Measurements from ENCODE around the gene PSD.
A peak's percentile ranks its signal among the peaks of the same experiment; 100 is the strongest.

Gene PSD

DNA sequence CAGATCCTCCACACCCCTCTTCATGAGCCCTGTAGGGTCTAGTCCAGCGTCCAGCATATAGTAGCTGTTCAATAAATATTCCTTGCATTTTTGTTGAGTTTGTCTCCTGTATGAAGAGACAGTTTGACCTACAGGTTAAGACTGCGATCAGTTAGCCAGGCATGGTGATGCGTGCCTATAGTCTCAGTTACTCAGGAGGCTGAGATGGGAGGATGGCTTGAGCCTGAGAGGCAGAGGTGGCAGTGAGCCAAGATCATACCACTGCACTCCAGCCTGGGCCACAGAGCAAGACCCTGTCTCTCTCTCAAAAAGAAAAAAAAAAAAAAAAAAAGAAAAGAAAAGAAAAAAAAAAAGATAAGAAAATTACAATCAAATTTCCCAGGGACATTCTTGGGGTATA, 18.9 kb upstream of the PSD start:
- no peak for DNase-seq

- DNase-seq, result no peak
Measured at GRCh38 chr10:102436312-102436711, 17.7 kb upstream of the PSD start.

- DNase-seq, result no peak
Measured at GRCh38 chr10:102435529-102436233, 17.1 kb upstream of the PSD start.

GRCh38 chr10:102435133-102435497, 16.5 kb upstream of the PSD start:
- DNase-seq, result no peak

GRCh38 chr10:102434394-102435132, 16.0 kb upstream of the PSD start:
- no peak for DNase-seq

DNA sequence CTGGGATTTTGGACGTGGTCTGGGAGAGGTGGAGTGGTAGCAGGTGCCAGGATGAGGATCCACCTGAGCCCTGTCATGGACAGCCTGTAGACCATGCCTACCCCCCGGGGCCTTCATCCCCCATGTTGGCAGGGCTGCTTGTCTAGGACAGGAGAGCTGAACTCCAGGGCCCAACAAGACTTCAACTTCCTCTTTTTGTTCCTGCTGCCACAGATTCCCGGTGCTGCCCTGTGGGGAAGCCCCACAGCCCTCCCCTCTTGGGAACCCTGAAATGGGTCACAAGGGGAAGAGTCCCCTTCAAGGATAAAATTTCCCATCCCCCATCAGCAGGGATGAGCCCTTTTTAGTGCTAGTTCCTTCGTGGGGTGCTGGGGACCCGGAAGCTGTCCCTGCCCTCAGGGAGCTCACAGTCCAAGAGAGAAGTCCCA, 15.0 kb upstream of the PSD start:
- DNase-seq, result no peak

- peak; percentile 89 for DNase-seq
Measured at GRCh38 chr10:102432162-102432950, 13.8 kb upstream of the PSD start, which contains the start of gene CUEDC2. CUEDC2 (minus strand) TSS chr10:102432574; CDS start chr10:102425188, 7,386 bp downstream.

- no peak for DNase-seq
Measured at GRCh38 chr10:102431452-102432124, 13.0 kb upstream of the PSD start.

- no peak for DNase-seq
Measured at GRCh38 chr10:102429468-102429867, 10.9 kb upstream of the PSD start.

DNA sequence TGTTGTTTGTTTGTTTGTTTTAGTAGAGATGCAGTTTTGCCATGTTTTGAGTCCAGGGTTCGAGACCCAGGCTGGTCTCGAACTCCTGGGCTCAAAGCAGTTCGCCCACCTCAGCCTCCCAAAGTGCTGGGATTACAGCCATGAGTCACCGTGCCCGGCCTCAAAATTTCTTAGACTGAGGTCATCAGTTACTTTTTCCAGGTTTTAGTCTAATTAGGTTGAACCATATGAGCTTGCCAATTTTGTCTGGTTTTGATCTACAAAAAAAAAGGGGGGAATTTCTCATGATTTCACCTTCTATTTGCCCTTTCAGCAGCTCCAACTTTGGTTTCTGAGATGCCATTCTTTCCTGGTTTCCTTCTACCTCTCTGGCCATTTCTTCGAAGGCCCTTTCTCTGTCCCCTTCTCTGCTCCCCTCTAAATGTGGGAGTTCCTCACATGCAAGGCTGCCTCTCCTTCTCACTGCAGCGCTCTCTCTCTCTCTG, 8.3 kb upstream of the PSD start:
- no peak for DNase-seq

DNA sequence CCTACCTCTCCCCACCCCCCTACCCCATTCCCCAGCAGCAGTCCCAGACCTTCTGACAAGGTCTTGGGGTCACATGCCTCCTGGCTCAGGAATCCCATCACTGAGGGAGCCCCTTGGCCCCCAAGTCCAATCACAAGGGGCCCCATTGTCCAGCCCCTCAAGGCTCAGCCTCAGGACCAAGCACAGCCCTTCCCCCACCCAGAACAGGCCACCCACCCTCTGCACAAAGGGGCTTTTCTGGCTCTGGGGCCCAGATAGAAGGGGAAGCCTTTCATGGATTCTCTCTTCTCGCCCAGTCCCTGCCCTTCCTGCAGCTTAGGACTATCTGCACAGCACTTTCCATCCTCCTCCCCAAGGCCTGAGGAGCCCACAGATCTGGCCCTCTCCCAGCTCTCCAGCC, 6.9 kb upstream of the PSD start:
- DNase-seq, result no peak

- DNase-seq, result no peak
Measured at GRCh38 chr10:102424916-102425315, 6.3 kb upstream of the PSD start.

GRCh38 chr10:102424145-102424544, 5.6 kb upstream of the PSD start:
- no peak for DNase-seq

DNA sequence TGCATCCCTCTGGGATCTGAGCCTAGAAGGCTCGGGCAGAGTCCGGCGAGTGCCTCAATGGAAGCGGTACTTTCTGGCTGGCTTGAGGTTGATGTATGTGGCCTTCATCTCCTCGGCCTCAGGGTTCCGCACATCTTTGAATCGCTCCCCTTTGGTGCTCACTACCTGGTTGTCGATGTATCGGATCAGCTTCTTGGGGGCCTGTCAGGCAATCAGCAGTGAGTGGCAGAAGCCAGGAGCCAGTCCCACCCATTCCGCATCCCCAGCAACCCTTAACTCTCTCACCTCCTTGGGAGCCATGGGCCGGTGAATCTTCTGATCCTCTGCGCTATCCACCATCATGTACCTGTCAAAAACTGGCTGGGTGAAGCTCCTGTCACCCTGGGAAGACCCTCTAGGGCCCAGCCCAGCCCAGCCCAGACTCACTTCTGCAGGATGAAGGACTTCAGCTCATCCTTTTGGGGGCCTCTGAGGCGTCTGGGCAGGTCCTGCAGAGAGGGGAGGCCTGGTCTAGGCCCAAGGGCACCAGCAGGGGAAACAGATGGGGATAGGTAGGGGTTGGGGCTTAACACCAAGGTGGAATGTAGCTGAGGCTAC, 4.9 kb upstream of the PSD start:
- no peak for DNase-seq

GRCh38 chr10:102422545-102423129, 4.1 kb upstream of the PSD start:
- DNase-seq, result peak; percentile 88

GRCh38 chr10:102421757-102422512, 3.4 kb upstream of the PSD start:
- peak; percentile 49 for DNase-seq

- DNase-seq, result no peak
Measured at GRCh38 chr10:102421507-102421756, 2.8 kb upstream of the PSD start.

GRCh38 chr10:102420714-102421506, 2.3 kb upstream of the PSD start, which contains the start of gene FBXL15:
FBXL15 (plus strand) TSS chr10:102420836; CDS start chr10:102421130, 294 bp downstream.
- peak; percentile 93 for DNase-seq

DNA sequence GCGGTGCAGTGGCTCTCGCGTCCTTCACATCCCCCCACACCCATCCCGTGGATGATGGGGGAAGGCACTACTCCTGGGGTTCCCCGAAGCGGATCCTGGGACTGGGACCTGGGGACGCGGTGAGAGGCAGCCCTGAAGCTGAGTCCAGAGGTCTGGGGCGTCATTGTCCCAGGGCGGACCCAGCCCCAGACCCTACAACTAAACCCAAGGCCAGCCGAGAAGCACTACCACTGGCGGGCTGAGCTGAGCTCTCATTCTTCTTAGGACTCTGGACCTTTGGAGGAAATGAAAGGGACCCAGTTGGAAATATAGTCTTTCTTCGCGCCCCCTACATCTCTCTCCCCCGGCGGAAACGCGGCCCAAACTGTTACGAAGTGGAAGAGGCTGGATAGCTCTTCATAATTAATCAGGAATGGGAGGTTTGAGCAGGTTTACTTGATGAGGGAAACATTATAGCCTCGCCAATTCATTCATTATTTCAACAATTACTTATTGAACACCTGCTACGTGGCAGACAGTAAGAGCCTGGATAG, 1.7 kb upstream of the PSD start:
- peak; percentile 43 for DNase-seq
